ENCODE measurements around the gene ATG4B.

The ATG4B gene

GRCh38 chr2:241690202-241690717 is 52.8 kb downstream of the ATG4B start:
- no peak for DNase-seq (ENCODE audit: low read depth in 2 of 2)

GRCh38 chr2:241692448-241692847 is 55.0 kb downstream of the ATG4B start:
- DNase-seq (ENCODE audit: low read depth in 2 of 2): peak; percentile 40 to 42

- peak; percentile 52 to 65 for DNase-seq (ENCODE audit: low read depth in 2 of 2)
These were observed 58.2 kb downstream of the ATG4B start for GRCh38 chr2:241695651-241696050.

GRCh38 chr2:241701149-241701398 is 63.6 kb downstream of the ATG4B start:
- no peak for DNase-seq (ENCODE audit: low read depth in 2 of 2)

GRCh38 chr2:241701399-241702154 is 64.1 kb downstream of the ATG4B start, which contains the start of gene ING5:
ING5 (plus strand) TSS chr2:241702039; CDS start chr2:241702066, 27 bp downstream.
- DNase-seq (ENCODE audit: low read depth in 2 of 2): peak; percentile 81 to 84

- peak; percentile 46 for DNase-seq (ENCODE audit: low read depth in 2 of 2)
These were observed 64.9 kb downstream of the ATG4B start for GRCh38 chr2:241702155-241703031.

GRCh38 chr2:241703032-241703604 is 65.6 kb downstream of the ATG4B start:
- DNase-seq (ENCODE audit: low read depth in 2 of 2): no peak

GRCh38 chr2:241706537-241706936 is 69.0 kb downstream of the ATG4B start:
- no peak for DNase-seq (ENCODE audit: low read depth in 2 of 2)

GRCh38 chr2:241708879-241709278 is 71.4 kb downstream of the ATG4B start:
- DNase-seq (ENCODE audit: low read depth in 2 of 2): no peak

- DNase-seq (ENCODE audit: low read depth in 2 of 2): no peak
These were observed 81.6 kb downstream of the ATG4B start for GRCh38 chr2:241719093-241719492.

- DNase-seq (ENCODE audit: low read depth in 2 of 2): no peak
These were observed 82.6 kb downstream of the ATG4B start for GRCh38 chr2:241720099-241720498.

- DNase-seq (ENCODE audit: low read depth in 2 of 2): no peak
These were observed 83.1 kb downstream of the ATG4B start for GRCh38 chr2:241720560-241720959.

GRCh38 chr2:241721852-241722251 is 84.4 kb downstream of the ATG4B start:
- DNase-seq (ENCODE audit: low read depth in 2 of 2): no peak

- no peak for DNase-seq (ENCODE audit: low read depth in 2 of 2)
These were observed 85.5 kb downstream of the ATG4B start for GRCh38 chr2:241722896-241723454.

Data from fibroblast of skin of left biceps (primary cell).